ENCODE results near the gene ZNF428. TPM values are rescaled to one million over a fixed set of nuclear protein-coding genes. Genes with fewer than 3 reads are reported as not detected.

Gene ZNF428
- total RNA-seq, 2 donors from 2014 or later: 23.4 to 25.7 TPM

GRCh38 chr19:43620061-43621001 lies 902 bp upstream of the ZNF428 start:
- H3K27me3 ChIP-seq: no peaks in the 10 kb centered on the region
- H3K9me3 ChIP-seq: no peaks in the 10 kb centered on the region
- no peak for DNase-seq (ENCODE audit: low spot score)
- peak overlapping the region; percentile 86 to 92 for H3K4me3 ChIP-seq
- H3K36me3 ChIP-seq: no peaks in the 10 kb centered on the region
- peak overlapping the region; percentile 94 to 97 for H3K27ac ChIP-seq
- peaks cover 0 to 17% of the 10 kb centered on the region in 2 donors for H3K4me1 ChIP-seq
- TF ChIP-seq, protein P1, sequence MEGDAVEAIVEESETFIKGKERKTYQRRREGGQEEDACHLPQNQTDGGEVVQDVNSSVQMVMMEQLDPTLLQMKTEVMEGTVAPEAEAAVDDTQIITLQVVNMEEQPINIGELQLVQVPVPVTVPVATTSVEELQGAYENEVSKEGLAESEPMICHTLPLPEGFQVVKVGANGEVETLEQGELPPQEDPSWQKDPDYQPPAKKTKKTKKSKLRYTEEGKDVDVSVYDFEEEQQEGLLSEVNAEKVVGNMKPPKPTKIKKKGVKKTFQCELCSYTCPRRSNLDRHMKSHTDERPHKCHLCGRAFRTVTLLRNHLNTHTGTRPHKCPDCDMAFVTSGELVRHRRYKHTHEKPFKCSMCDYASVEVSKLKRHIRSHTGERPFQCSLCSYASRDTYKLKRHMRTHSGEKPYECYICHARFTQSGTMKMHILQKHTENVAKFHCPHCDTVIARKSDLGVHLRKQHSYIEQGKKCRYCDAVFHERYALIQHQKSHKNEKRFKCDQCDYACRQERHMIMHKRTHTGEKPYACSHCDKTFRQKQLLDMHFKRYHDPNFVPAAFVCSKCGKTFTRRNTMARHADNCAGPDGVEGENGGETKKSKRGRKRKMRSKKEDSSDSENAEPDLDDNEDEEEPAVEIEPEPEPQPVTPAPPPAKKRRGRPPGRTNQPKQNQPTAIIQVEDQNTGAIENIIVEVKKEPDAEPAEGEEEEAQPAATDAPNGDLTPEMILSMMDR (IDR thresholded peaks at IDR 0.05): no peak

DNA sequence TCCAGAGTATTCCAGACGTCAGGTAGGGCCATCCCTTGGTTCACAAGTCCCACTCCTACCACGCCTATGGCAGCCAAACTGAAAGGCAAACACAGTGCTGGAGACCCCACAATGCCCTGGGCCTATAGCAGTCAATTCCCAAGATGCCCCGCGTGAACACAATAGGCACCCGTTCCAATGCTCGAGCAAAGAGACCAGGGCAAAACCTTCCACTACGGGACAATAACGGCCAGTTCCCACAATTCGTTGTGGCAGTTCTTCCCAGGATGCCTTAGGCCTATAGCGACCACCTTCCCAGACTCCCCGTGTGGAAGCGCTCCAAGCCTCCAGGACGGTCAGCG lies 538 bp downstream of the ZNF428 start:
- H3K27me3 ChIP-seq: no peaks in the 10 kb centered on the region
- peak overlapping the region; percentile 94 to 97 for H3K27ac ChIP-seq
- TF ChIP-seq, protein P1 (IDR thresholded peaks at IDR 0.05): no peak
- H3K4me1 ChIP-seq: peaks cover 0 to 17% of the 10 kb centered on the region in 2 donors
- peak overlapping the region; percentile 86 to 92 for H3K4me3 ChIP-seq
- DNase-seq (ENCODE audit: low spot score): no peak
- H3K9me3 ChIP-seq: no peaks in the 10 kb centered on the region
- peaks cover 2% of the 10 kb centered on the region for H3K36me3 ChIP-seq

GRCh38 chr19:43616954-43617353 lies 2.5 kb downstream of the ZNF428 start:
- Histone ChIP-seq H3K27me3 (no peaks in the 10 kb centered on the region), H3K9me3 (no peaks in the 10 kb centered on the region), H3K27ac (no peak overlapping the region), H3K4me3 (no peak overlapping the region), H3K36me3 (peaks cover 19% of the 10 kb centered on the region), H3K4me1 (peaks cover 0 to 17% of the 10 kb centered on the region in 2 donors)
- TF ChIP-seq, protein P1 (IDR thresholded peaks at IDR 0.05): no peak
- no peak for DNase-seq (ENCODE audit: low spot score)

DNA sequence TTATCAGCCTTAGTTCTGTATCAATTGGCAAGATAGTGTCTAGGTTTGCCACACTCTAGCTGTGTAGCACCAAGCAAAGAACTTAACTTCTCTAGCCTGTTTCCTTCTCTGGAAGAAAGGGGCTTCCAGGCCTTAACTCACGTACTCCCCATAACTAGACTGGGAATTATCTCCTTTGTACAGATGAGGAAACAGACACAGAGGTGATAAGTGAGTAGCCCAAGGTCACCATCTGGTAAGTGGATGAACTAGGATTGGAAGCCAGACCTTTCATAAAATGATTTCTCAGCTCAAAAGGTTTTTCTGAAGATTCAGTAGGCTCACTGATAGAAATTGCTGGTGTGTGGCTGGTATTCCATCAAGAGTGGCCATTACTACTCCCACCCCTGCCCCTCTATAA lies 3.1 kb downstream of the ZNF428 start:
- peaks cover 0 to 17% of the 10 kb centered on the region in 2 donors for H3K4me1 ChIP-seq
- H3K27me3 ChIP-seq: no peaks in the 10 kb centered on the region
- H3K36me3 ChIP-seq: peaks cover 22% of the 10 kb centered on the region
- H3K27ac ChIP-seq: no peak overlapping the region
- no peak for DNase-seq (ENCODE audit: low spot score)
- no peak overlapping the region for H3K4me3 ChIP-seq
- no peaks in the 10 kb centered on the region for H3K9me3 ChIP-seq
- TF ChIP-seq, protein P1 (IDR thresholded peaks at IDR 0.05): no peak

DNA sequence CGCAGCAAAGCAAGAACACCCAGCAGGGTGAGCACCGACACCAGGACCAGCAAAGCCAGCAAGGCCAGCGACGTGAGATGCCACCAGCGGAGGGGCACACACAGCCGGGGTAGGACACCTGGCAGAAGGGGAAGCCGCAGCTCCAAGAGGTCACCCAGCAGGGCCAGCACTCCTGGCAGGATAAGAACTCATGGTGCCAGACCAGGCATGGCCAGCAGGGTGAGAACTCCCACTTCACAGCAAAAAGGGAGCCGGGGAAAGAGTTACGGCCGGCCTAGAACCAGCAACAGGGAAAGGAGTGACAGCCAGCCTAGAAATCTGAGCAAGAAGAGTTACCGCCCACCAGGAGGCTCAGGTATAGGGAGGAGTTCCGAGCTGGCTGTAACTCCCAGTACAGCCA lies 7.1 kb downstream of the ZNF428 start:
- Histone ChIP-seq H3K27ac (no peak overlapping the region), H3K27me3 (no peaks in the 10 kb centered on the region), H3K4me1 (no peaks in the 10 kb centered on the region), H3K9me3 (no peaks in the 10 kb centered on the region), H3K36me3 (peaks cover 27% of the 10 kb centered on the region), H3K4me3 (no peak overlapping the region)
- no peak for DNase-seq (ENCODE audit: low spot score)
- TF ChIP-seq, protein P1 (IDR thresholded peaks at IDR 0.05): no peak

Data from right atrium auricular region (tissue), 2 donors.